ENCODE measurements around the gene OR9A2.
"Not testable (repeated sequence)": the region's sequence is repeated elsewhere in the genome, so short reads cannot be mapped to it uniquely, and the experiment has no call there.

The OR9A2 gene

DNA sequence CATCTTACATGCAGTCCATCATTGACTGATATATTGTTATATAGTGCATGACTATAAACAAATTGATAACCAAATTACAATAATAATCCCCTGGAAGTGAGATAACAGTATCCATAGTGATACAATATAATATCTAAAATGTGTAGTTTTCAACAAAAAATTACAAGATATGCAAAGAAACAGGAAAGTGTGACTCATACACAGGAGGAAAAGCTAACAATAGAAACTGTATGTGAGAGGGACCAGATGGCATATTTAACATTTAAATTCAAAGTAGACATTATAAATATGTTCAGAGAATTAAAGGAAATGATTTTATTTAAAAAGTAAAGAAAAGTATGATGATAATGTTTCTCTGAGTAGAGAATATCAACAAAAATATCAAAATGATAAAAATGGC lies 8.0 kb downstream of the OR9A2 start:
- DNase-seq (ENCODE audit: low read depth in 2 of 2), result no peak

DNA sequence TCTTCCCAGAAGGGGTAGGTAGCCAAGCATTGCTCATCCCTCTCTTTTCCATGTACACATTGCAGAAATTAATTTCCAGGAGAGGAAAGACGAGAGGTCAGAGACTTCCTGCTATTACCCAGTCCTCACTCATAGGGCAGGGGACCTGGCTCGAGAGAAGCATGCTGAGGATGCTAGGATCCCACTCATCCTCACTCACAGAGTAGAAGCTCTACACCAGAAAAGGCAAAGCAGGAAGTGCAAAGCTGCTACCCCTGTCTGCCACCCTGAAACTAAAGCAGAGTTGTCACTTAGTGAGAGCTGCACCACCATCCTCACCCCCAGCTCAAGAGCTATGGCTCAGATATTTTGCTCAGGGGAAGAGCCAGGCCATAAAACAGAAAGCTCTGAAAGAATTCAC lies 9.9 kb downstream of the OR9A2 start:
- DNase-seq (ENCODE audit: low read depth in 2 of 2), result no peak

GRCh38 chr7:143015926-143016490 lies 10.9 kb downstream of the OR9A2 start:
- peak; percentile 40 to 44 for DNase-seq (ENCODE audit: low read depth in 2 of 2)

DNA sequence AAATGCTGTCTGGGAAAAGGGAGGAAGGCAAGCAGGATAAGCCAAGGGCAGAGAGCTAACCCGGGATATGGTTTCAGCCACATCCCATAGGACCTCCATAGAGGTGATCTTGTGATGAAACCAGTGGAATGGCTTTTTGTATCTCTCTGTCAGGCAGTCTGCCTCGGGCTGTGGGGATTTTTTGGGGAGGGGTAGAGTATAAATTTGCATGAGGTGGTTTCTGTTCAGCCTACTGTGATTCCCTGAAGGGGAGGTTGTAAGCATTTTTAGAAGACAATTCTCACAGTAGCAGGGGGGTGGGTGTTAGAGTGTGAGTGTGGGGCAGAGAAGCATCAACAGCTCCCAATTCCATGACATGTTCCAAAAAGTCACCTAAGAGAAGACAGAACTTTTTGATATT lies 11.8 kb downstream of the OR9A2 start:
- no peak for DNase-seq (ENCODE audit: low read depth in 2 of 2)

GRCh38 chr7:143013893-143014292 lies 13.0 kb downstream of the OR9A2 start:
- DNase-seq (ENCODE audit: low read depth in 2 of 2), result peak; percentile 61 to 67

DNA sequence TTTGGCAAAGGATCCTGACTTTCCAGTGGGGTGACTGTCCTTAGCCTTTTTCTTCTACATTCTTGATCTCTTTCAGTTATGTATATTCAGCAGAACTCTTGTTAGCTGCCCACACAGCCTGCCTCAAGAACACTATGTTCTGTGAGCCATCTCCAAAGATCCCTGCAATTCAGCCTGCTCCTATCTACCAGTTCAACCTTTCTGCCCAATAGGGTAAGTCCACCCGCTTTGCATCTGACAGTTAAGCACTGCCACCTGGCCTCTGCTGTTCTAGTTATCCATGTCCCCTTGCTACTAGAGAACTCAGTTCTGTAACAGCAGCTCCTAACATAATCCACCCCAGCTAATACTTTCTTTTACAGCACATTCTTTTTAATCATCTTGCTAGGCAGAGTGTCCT lies 13.5 kb downstream of the OR9A2 start:
- DNase-seq (ENCODE audit: low read depth in 2 of 2), result no peak

DNA sequence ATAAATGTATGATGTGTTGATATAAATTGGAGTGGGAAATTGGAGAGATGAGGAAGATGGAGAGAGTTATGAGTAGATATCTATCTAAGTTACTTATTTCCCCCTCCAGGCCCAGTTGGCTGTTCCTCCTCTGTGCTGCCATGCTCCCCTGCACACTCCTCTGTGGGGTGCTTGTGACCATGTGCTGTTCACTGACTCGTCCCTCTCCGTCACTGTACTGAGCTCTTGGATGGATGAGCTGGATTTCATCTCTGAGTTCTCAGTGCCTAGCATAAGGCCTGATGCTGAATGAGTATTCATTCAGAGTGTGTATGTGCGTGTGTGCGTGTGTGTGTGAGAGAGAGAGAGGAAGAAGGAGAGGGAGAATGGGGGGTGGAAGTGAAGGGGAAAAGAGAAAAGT lies 14.5 kb downstream of the OR9A2 start:
- no peak for DNase-seq (ENCODE audit: low read depth in 2 of 2)

GRCh38 chr7:143012001-143012400 lies 14.9 kb downstream of the OR9A2 start:
- DNase-seq (ENCODE audit: low read depth in 2 of 2), result no peak

GRCh38 chr7:143008007-143008901 lies 18.7 kb downstream of the OR9A2 start:
- peak in 1 of 2 experiments; percentile 21 for DNase-seq (ENCODE audit: low read depth in 2 of 2)

DNA sequence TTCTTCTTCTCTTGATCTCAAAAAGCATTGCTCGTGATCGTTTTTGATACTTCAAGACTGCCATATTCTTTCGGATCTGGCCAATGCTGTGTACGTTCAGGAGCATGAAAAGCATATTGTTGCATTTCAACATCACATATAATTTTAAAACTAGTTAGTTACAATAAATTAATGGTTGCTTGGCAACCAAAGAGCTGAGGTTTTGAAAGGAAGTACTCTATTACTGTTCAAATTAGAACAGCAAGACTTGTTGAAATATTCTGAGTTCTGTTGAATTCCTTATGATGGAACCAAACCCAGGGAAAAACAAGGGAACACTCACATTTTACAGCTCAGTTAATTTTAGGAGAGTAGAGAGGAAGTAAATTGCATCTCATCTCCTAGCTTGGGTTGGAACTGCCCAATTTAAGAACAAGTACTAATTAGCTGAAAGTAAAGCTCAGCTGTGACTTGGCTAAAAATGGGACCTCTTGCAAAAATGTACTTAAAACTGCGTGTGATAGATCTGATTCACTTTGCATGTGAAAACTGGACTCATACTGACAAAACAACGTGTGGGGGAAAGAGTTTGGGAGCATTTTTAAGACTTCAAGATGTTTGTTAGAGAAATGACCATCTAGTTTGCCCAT lies 21.2 kb downstream of the OR9A2 start:
- no peak for DNase-seq (ENCODE audit: low read depth in 2 of 2)

DNA sequence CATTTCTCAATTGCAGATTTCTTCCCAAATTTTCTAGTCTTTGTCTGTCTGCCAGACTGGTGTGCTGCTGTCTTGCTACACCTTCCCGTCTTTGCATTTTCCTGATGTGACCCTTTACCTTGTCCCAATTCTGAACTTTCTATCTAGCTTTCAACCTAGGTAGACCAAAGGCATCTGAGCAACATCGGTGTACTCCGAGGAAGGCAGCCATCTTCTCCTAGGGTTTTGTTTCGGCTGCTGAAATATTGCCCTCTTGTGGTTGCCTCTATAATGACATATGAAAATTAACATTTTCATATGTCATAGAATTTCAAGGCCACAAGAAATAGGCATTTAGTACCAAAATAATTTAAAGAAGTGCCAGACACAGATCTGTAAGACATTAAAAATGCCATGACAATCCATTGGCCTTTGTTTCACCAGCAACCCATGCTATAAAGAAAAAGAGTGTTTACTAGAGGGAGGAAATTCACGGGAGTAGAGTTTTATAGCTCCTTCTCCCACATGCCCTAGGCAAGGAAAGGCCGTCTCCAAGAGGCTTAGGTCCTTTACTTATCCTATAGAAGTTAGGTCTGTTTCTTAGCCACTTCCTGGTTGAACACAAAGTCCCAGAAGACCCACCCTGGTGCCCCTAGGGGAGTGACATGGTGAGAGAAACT lies 23.4 kb downstream of the OR9A2 start:
- DNase-seq (ENCODE audit: low read depth in 2 of 2), result peak in 1 of 2 experiments; percentile 11

- DNase-seq (ENCODE audit: low read depth in 2 of 2), result no peak
Measured at GRCh38 chr7:143002898-143003297, 24.0 kb downstream of the OR9A2 start.

- DNase-seq (ENCODE audit: low read depth in 2 of 2), result no peak
Measured at GRCh38 chr7:143002106-143002505, 24.8 kb downstream of the OR9A2 start.

GRCh38 chr7:143000648-143001047 lies 26.3 kb downstream of the OR9A2 start:
- no peak for DNase-seq (ENCODE audit: low read depth in 2 of 2)

DNA sequence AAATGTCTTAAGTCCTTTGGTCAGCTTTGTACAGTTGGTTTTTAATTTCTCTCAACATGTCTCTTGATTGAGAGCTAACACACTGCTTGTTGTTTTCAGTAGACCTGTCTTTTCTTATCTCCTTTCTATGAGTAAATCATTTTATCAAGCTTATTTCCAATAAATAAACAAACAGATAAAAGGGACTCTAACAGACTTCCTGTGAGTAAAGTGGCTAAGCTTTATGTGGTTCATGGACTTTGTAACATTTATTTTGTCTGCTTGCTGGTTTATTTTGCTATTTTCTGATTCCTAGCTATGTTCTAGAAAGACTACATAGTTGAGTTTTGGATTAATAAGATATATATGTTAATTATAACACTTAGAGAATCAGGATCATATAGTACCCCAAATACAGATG lies 27.1 kb downstream of the OR9A2 start:
- DNase-seq (ENCODE audit: low read depth in 2 of 2), result no peak

- no peak for DNase-seq (ENCODE audit: low read depth in 2 of 2)
Measured at GRCh38 chr7:142998966-142999365, 28.0 kb downstream of the OR9A2 start.

GRCh38 chr7:142997456-142997989 lies 29.4 kb downstream of the OR9A2 start:
- DNase-seq (ENCODE audit: low read depth in 2 of 2), result no peak

DNA sequence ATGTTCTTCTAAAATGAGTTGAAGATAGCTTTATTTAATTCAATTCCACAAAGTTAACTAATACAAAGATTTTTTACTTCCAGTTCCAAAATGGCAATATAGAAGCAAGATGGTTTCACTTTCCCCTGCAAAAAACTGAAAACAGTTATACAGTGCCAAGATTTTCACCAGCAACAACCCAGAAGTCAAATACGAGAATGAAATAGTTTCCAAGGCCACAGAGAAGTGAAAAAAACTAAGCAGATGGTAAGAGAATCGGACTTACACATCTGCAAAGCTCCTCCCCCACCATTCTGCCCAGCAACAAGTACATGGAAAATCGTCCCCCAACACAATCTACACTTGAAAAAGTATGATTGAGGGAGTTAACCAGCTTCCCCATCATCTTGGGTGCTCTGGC lies 34.5 kb downstream of the OR9A2 start:
- DNase-seq (ENCODE audit: low read depth in 2 of 2), result no peak

DNA sequence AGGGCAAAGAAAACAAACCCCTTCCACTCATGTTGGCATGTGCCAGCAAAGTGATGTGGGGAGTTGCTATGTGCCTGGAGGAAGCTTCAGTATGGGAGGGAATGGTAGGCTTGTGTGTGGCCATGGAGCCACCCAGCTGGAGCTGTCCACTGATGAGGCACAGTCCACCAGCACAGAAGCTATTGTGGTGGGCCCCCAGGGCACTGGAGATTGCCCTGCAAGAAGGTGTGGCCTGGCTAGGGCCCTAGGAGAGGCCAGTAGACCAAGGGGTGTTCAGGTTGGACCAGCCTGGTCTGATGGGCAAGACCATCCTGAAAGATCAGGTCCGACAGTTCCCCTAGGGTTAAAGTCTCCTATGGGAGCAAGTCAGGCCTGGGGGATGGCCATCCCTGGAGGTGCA lies 42.6 kb downstream of the OR9A2 start:
- no peak for DNase-seq (ENCODE audit: low read depth in 2 of 2)

GRCh38 chr7:142983825-142984224 lies 43.1 kb downstream of the OR9A2 start:
- DNase-seq (ENCODE audit: low read depth in 2 of 2), result no peak

GRCh38 chr7:142978402-142978801 lies 48.5 kb downstream of the OR9A2 start:
- DNase-seq (ENCODE audit: low read depth in 2 of 2), result not testable (repeated sequence)

Data from fibroblast of skin of left quadriceps (primary cell).